Midbrain (tissue), 1 donor: ENCODE results near the gene KCNC1.

Experiments used
- DNase-seq: peaks from one replicate; lab custom pipeline; 2025; lab: John Stamatoyannopoulos, UW

KCNC1 gene

DNA sequence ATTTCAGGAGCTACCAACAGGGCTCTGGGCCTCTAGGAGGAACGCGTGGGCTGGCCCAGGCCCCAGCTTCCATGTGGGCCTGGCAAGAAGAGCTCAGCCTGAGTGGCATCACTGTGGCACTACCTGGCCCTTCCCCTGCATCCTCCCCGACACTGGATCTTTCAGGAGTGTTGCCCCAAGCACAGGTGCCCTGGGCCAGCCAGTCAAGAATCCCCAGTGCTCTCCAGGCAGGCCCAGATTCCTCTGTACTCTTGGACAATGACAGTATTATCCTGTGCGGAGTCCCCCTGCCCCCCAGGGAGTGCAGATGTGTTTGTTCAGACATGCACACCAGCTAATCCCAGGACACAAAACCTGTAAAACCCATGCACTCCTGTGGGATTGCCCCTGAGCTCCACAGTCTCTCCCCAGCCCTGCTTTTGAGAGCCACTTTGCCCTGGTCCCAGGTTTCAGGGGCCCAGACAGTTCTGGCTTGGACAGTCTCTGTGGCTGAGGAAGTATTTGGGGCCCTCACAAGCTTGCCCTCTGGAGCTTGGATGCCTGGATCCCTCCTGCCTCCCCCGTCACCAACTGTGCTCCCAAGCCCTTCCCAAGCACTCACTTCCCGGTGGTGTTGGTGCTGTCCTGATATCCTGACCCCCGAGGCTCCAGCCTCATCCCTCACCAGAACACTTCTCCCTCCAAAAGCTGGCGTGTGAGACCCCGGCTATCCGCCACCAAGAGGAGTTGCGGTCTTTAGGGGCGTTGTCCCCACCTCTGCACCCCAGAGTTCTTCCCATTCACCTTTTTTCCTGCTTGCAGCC is 39.9 kb downstream of the KCNC1 start:
- DNase-seq, result no peak

DNA sequence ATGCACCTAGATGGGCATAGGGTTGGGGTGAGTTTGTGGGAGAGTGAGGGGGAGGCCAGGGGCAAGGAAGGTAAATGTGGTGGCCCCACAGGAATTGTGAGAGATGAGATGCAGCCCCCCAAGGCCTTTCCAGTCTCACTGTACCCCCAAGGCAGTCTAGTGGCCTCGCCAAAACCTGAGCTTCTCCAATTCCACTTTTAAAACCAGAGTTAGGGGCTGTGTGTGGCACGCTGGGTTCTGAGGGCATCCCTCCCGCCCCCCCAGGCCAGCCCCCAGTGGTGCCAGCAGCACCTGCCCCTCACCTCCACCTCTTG is 40.4 kb downstream of the KCNC1 start:
- no peak for DNase-seq

DNA sequence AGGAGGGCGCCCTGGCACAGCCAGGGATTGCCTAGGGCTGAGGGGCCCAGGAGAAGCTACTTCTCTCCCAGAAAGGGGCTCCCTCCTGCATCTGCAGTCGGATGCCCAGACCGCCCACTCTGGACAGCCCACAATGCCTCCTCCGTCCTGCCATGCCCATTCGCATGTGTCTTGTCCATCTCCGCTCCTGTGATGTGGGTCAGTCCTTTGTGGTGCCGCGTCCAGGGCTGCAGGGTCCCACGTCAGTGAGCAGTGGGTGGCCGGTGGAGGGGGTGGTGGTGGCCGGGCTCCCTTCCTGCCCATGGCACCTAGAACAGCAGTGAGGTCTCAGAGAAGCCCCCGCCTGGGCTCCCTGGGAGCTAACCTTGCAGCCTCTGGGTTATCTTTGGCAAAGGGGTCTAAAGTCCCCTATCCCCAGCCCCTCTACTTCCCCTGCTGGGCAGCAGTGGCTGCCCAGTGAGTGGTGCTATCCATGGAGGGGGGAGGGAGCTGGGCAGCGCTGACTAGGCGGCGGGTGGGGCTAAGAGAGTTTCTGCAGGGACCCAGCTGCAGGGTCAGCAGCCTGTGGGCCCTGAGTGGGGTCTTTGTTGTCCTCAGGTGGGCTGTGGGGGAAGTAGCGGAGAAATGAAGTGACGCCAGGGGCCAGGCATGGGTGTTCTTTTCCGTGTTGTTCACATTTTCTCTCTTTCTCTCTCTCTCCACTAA is 41.1 kb downstream of the KCNC1 start:
- no peak for DNase-seq

DNA sequence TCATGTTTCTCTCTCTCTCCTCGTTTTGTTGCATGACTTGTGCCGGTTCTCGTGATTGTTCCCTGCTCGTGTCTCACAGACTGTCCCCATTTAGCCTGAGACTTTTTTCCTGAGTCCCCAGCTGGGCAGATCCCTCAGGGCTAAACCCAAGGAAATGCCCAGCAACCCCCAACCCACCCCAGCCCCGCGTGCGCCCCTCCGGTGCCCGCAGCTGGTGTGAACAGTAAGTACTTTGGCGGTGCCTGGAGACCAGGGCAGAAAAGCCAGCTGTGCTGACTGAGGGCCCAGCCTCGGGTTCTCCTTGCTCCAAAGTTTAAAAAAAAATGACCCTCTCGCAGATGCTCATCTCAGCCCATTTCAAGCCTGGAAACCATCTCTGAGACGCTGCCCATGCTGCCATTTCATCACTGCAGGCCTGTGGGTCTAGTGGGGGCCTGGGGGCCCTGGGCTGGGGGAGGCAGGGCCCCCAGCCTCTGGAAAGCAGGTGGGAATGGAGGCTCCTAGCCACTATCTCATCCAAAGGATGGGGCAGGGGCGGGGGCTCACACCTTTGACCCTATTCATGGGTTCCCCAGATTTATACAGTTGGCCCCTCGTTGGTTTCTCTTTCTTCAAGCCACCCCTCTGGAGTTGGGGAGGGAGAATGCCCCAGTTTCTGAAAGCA is 41.8 kb downstream of the KCNC1 start:
- DNase-seq, result no peak

DNA sequence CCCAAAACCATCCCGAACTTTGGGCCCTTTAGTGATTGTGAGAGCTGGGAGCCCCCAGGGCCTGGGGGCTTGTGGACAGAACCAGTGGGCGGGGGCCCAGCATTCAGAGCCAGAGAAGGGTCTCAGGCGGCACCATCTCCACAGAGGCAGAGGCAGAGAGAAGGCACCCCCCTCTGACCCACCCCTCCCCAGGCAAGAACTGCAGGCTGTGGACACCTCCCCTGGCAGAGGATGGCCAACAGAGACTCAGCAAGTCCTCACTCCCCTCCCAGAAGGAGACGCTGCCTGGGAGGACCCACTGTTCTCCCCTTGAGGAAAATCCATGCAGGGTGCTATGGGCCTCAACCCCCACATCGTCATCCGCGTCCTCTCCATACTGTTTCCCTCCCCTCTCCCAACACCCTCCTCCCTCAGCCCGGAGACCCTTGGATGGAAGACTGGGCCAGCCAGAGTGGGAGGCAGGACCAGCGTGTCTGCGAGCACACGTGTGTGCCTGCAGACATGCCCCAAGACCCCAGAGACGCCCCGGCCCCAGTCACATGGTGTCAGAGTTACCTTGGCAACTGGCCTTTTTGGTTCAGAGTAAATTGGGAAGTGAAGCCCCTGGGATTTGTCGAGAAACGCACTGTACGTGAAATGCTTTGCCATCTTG is 42.6 kb downstream of the KCNC1 start:
- DNase-seq, result no peak

DNA sequence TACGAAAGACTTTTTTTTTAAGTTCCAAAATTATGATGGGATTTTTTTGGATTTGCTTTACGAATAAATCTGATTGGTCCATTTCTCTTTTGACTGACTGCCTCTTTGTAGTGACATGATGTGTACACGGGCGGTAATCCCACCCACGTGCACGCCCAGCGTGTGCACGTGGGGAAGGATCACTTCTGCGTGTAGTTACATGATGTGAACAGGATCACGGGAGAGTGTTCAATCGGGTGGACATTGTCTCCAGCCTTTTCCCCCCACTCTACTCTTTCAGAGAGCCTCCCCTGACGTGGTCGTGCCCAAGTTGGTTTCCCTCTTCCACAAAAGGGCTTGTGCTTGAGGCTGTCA is 43.1 kb downstream of the KCNC1 start:
- DNase-seq, result no peak

DNA sequence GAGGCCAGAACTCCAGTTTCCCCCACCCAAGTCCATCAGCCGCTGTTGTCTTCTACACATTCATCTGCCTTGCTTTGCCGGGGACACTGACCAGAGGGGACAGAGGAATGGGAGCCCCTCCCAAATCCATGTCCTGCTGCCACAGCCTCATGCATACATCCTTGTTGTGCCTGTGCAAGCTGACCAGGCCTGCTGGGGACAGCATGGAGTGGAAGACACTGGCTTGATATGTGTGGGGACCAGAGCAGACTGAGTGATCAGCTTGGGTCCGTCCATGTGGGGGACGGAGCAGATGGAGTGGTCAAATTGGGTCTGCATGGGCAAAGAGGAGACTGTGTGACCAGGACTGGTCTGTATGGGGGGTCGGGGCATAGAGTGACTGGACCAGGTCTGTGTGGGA is 43.8 kb downstream of the KCNC1 start:
- DNase-seq, result no peak

DNA sequence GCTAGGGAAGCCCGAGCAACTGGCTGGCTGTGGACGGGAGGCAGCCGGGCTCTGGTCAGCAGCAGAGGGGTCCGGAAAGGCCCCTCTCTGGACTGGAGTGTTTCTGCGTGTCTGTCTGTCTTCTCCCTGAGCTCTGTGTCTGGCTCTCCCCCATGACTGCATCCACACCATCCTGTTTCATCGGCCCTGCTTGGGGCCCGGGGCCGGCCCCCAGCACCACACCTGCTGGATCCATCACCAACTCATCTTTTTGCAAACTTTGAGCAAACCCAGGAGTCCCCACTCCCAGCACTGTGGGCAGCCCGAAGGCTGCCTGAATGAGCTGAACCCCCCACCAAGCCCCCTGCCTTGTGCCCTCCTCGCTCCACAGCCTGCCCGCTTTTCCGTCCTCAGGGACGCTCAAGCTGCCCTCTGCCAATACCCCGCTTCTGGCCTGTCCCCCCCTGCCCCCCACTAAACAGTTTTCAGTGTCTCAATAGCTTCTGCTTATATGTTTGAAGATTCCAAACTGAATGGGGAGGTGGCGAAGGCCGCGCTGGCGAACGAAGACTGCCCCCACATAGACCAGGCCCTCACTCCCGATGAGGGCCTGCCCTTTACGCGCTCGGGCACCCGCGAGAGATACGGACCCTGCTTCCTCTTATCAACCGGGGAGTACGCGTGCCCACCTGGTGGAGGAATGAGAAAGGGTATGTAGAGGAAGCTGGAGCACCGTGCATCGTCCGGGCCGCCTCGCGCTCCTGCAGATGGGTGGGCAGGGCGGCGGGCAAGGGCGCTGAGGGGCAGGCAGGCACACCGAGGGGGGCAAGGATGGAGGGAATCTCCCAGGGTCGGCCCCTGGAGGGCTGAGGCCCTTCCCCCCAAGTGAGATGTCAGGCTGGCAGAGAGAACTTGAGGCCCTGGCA is 44.6 kb downstream of the KCNC1 start:
- DNase-seq, result no peak

DNA sequence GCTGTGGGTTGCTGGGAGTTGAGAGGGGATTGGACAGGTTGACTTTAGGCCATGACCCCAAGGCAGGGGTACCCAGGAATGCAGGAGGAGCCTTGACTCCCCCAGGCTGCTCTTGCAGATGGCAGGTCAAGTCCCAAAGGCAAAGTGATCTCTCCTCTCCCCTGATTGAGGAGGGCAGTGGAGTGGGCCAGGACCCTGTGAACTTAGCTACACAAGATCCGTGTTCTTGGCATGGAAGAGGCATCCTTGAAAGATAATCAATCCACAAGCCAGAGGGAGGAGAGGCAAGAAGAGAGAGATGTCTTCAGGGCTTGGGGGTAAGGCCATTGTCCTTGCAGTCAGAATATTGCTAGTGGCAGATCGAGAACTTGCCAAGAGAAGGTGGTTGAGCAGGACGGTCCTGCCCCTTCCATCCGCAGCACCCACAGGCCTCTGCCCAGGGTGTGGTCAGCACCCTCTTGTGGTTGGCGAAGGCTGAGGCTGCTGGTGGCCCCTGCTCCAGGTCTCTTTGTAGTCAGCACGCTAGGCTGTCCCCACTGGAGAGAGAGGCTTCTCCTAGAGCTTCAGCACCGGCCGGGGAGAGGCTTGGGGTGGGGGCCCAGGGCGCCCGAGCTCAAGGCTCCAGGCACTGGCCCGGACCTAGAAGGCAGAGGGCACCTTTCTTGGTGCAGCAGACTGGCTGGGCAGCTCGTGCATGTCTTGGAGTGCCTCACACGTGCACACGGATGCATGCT is 45.4 kb downstream of the KCNC1 start:
- no peak for DNase-seq

DNA sequence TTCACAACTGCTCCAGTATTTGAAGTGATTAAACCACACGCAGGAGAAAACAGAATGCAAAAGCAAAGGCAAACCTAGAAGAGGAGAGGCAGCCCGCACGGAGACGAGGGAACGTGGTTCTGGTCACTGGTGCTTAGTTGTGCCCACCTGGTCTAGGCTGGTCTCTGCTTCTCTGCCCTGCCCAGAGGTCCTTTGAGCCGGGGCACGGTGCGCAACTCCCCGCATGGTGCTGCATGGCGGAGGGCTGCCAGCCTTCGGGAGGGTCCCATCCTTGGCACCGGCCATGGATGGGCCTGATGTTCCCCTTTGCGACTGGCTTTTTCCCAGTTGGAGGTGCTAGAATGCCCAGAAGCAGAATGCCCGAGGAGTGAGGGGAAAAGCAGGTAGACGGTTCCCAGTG is 46.1 kb downstream of the KCNC1 start:
- DNase-seq, result no peak

DNA sequence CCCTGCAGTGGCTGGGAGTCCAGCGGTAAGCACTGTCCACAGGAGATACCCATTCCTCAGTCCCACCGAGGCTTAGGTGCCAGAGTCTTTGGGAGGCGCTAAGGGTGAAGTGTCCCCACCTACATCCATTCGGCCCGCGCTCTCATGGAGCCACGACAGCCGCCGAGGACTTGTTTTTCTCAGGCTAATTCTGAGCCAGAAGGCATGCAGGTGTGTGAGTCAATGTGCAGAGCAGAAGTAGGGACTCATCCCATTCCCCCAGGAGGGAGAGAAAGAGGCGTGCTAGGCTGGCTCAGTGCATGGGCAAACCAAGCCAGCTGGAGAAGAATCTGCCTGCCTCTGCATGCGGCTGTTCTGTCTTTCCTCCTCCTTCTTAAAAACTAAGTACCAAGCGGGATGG is 46.6 kb downstream of the KCNC1 start:
- DNase-seq, result no peak

DNA sequence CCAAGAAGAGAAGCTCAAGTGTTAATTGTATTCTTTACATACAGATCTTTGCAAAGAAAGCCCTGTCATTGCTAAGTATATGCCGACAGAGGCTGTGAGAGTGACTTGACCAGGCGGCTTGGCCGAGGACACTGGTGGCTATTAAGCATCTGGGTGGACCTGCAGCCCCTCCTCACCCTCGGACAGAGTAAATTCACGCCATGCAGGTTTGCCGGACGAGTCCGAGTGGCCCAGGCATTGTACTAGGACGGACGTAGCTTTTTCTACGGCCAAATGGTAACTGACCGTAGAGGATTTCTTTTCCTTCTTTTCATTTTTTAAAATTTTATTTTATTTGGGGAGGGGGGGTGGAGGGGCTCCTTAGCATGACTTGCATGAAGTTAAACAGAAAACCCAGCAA is 47.0 kb downstream of the KCNC1 start:
- DNase-seq, result no peak

DNA sequence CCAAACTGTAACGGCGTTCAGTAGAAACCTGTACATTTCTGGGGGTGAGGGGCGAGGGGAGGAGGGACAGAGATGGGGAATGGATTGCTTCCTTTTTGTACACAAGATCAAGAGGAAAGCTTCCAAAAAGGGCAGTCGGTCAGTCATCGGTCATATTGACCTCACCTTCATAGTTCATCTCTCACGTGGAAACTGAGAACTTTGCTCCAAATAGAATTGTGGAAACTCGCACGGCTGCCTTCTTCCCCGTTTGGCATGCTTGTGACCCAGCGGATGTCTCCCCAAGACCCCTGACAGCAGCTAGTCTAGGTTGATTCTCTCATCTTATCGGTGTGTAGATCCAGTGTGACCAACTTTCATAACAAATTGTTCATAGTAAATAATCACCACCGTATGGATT is 47.6 kb downstream of the KCNC1 start:
- no peak for DNase-seq

DNA sequence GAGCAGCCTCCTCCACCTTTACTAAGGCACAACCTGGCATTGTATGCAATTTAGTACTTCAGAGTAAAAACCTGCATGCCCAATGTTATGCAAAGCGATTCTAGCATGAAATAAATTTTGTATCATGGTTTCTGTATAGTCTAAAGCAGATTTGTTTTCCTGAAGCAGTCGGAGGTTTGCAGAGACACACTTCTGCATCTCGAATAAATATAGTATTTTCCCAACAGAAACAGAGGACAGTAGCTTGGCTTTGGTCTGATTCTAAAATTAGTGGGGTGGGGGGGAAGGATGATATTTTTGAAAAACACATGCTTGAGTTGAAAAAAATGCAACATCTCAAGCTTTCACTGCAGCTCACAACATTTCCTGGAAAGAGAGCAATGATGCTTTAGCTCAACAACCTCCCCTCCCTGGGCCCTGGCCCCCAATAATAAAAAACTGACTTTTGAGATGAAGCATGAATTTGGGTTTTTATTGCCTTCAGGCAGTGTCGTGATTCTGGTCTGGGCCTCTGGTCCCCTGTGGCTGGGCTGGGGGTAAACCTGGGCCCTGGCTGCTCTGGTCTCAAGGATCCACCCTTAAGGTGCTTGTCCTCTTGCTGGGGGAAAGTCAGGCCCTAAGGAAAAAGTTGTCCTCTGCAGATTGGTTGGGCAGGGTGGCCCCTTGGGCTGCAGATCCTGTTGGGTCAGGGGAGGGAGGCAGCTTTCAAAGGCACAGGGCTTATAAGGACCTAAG is 48.2 kb downstream of the KCNC1 start:
- DNase-seq, result no peak

DNA sequence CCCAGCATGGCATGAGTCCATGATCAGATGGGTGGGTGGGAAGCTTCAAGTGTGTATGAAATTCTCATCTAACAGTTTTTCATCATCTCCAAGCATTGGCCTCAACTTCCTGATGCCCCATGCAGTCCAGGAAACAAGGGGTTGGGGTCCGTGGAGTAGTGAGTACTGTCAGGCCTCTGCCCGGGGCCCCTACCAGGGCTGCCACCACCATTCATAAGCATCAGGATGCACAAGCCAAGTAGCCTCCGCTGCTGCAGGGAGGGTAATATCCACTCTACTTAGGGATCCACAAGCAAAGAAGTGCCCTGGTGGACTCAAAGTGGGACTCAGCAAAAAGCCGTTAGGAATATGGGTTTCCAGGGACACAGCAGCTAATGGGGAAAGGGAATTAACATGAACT is 49.3 kb downstream of the KCNC1 start:
- DNase-seq, result no peak

DNA sequence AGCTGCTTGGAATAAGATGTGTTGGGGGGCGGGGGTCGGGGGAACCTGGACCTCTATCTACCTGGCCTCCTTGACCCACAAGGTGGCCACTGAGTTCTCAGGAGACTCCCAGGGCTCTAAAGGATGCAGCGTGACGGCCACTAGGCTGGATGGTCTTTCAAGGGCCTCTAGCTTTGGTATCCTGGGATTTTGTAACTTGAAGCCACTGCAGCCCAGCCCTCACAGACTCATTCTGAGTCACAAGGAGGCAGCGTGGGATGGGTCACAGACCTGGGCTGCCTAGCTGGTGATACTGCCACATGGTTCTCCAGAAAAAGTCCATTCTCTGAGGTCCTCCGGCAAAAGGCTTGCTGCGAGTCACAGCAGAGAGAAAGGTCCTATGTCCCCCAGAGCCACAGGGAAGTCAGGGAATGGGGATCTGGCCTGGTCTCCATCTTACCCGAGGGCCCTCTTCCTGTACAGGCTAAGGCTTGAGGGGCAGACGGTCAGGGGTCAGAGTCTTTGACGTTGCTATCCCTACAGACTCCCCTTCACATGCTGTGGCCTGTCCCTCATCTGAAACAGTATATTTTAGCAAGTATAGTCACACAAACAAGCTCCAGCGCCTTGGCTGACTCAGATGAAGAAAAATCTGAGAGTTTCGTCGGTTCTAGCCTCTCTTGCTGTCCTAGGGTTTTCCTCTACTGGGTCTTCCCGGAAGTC is 52.4 kb downstream of the KCNC1 start:
- DNase-seq, result no peak

DNA sequence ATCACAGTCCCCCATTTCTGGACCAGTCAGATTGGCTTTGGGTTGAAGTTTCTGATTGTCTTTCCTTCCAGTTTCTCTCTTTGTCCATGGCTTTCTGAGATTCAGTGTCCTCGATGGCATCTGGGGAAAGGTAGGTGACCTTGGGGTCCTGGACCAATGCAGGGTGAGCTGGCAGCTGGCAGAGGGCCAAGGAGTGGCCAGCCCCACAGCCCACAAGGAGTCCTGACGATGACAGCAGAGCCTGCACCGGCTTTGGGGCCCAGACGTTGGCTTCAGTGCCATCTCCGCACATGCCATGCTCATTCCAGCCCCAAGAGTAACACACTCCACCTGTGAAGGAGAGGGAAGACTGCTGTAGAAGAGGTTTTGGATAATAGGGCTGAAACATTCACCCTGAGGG is 53.5 kb downstream of the KCNC1 start:
- no peak for DNase-seq

DNA sequence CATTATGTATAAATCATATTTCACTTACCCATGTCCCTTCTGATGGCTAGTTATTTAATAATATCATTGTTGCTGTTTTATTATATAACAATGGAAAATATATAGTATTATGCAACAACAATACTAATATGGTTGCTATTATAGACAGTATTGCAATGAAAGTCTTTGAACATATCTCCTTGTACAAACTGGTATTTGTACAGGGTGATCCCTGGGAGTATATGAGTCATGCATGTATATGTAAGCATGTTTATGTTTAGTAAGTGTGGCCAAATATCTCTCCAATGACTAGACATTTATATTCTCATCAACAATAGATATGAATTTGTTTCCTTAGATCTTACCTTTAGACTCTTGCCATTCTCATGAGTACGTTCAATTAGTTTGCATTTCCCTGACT is 55.9 kb downstream of the KCNC1 start:
- no peak for DNase-seq

DNA sequence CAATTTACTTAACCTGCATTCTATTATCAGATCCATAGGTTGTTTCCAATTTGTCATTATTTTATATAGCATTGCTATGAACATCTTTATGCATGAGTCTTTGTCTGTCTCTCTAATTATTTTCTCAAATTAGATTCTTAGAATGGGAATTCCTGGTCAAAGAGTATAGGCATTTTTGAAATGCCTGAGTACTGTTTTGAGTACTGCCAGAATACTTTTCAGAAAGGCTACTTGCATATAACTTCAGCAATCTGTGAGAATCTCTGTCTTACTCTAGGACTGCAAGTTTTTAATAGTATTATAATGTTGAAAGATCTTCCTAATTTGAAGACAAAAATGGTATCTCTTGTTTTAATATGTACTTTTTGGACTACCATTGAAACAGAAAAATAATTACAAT is 56.6 kb downstream of the KCNC1 start:
- no peak for DNase-seq

DNA sequence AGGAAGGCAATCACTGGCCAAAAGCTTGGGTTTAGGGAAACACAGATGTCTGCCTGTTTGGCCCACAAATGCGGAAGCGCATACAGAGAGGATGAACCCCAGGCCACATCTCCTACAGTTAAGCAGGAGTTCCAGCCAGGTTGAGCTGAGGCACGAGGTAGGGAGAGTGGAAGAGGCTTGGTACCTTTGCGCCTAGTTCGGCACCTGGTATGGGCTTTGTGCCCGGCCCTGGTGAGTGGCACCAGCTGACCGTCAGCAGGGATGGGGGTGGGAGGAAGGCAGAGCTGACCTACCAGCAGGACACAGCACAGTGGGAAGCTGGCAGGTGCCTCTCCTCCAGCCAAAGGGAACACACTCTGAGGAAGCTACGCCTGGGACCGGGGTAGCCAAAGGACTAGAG is 57.6 kb downstream of the KCNC1 start:
- DNase-seq, result no peak
